HEK293 (cell line): ENCODE measurements around the gene RASL12.

Source experiments
- CTCF ChIA-PET: fragments of 350-600 bp; formaldehyde crosslinking; extraction: SDS; loops from one replicate; lab custom pipeline; 2021; ENCODE audit warnings: antibody characterized with exemption; lab: Yijun Ruan, JAX
- POLR2A ChIA-PET: fragments of 300-600 bp; formaldehyde crosslinking; extraction: SDS; loops from one replicate; lab custom pipeline; 2020; ENCODE audit warnings: antibody characterized with exemption, inconsistent platforms; lab: Yijun Ruan, JAX
- H3K27ac ChIP-seq: fragments of 200-500 bp; sonication (Bioruptor generic); 2 replicates; pipeline ENCODE4 v1.5.1; 2014; ENCODE audit warnings: low read depth, low read length, control low read depth, inconsistent platforms; ENCODE audit errors: extremely low read depth
- H3K36me3 ChIP-seq, 2 experiments: fragments of 200-500 bp in 1 of 2; sonication (Bioruptor generic) in 1 of 2; 1 replicate in 1 of 2; 2 replicates in 1 of 2; pipeline ENCODE4 v1.5.1; 2014 to 2017; ENCODE audit warnings: inconsistent platforms in 2 of 2, low read length in 2 of 2; ENCODE audit not compliant: control insufficient read depth in 2 of 2, insufficient read depth in 1 of 2
- H3K4me1 ChIP-seq: fragments of 200-500 bp; sonication (Bioruptor generic); 2 replicates; pipeline ENCODE4 v1.5.1; 2014; ENCODE audit warnings: mild to moderate bottlenecking, low read length, inconsistent platforms; ENCODE audit not compliant: control insufficient read depth, insufficient read depth
- H3K4me3 ChIP-seq: 2 replicates; pipeline ENCODE4 v1.5.1; 2011; ENCODE audit warnings: low read depth, mild to moderate bottlenecking, control low read depth, low read length, moderate library complexity
- H3K9me3 ChIP-seq: fragments of 200-500 bp; sonication (Bioruptor generic); 2 replicates; pipeline ENCODE4 v1.5.1; 2014; ENCODE audit warnings: low read depth, low read length, inconsistent platforms; ENCODE audit not compliant: control insufficient read depth, insufficient read depth
- AEBP2 ChIP-seq: fragments of 450-650 bp; formaldehyde crosslinking; IDR thresholded peaks from 2 replicates; pipeline ENCODE4 v1.5.1; 2016; ENCODE audit warnings: missing biosample characterization, missing genetic modification characterization, borderline replicate concordance
- KLF1 ChIP-seq: fragments of 450-650 bp; formaldehyde crosslinking; IDR thresholded peaks from 2 replicates; pipeline ENCODE4 v1.5.1; 2016; ENCODE audit warnings: missing biosample characterization, missing genetic modification characterization
- KLF16 ChIP-seq: fragments of 450-650 bp; formaldehyde crosslinking; IDR thresholded peaks from 2 replicates; pipeline ENCODE4 v1.5.1; 2017; ENCODE audit warnings: missing biosample characterization, missing genetic modification characterization
- KLF7 ChIP-seq: fragments of 450-650 bp; formaldehyde crosslinking; IDR thresholded peaks from 2 replicates; pipeline ENCODE4 v1.5.1; 2016; ENCODE audit warnings: missing biosample characterization, missing genetic modification characterization, borderline replicate concordance
- KLF8 ChIP-seq: fragments of 450-650 bp; formaldehyde crosslinking; IDR thresholded peaks from 2 replicates; pipeline ENCODE4 v1.5.1; 2016; ENCODE audit warnings: missing biosample characterization, missing genetic modification characterization
- OVOL3 ChIP-seq: fragments of 450-650 bp; formaldehyde crosslinking; IDR thresholded peaks from 2 replicates; pipeline ENCODE4 v1.5.1; 2016; ENCODE audit warnings: missing biosample characterization, missing genetic modification characterization
- SETDB1 ChIP-seq: IDR thresholded peaks from one replicate; pipeline ENCODE4 v1.6.1; 2017; ENCODE audit warnings: mild to moderate bottlenecking, low read length, moderate library complexity, mixed read lengths; ENCODE audit not compliant: insufficient read length
- ZIC2 ChIP-seq: fragments of 450-650 bp; formaldehyde crosslinking; IDR thresholded peaks from 2 replicates; pipeline ENCODE4 v1.5.1; 2016; ENCODE audit warnings: missing biosample characterization, missing genetic modification characterization
- ZNF112 ChIP-seq: fragments of 450-650 bp; formaldehyde crosslinking; IDR thresholded peaks from 2 replicates; pipeline ENCODE4 v1.5.0; 2017; ENCODE audit warnings: missing biosample characterization, missing genetic modification characterization
- ZNF121 ChIP-seq: fragments of 450-650 bp; formaldehyde crosslinking; IDR thresholded peaks from 2 replicates; pipeline ENCODE4 v1.5.1; 2016; ENCODE audit warnings: missing biosample characterization, missing genetic modification characterization
- ZNF138 ChIP-seq: fragments of 450-650 bp; formaldehyde crosslinking; IDR thresholded peaks from 2 replicates; pipeline ENCODE4 v1.5.1; 2016; ENCODE audit warnings: missing biosample characterization, missing genetic modification characterization, borderline replicate concordance
- ZNF140 ChIP-seq: fragments of 450-650 bp; formaldehyde crosslinking; IDR thresholded peaks from 2 replicates; pipeline ENCODE4 v1.5.1; 2016; ENCODE audit warnings: missing biosample characterization, missing genetic modification characterization
- ZNF157 ChIP-seq: fragments of 450-650 bp; formaldehyde crosslinking; IDR thresholded peaks from 2 replicates; pipeline ENCODE4 v1.5.1; 2016; ENCODE audit warnings: missing biosample characterization, missing genetic modification characterization
- ZNF16 ChIP-seq: fragments of 450-650 bp; formaldehyde crosslinking; IDR thresholded peaks from 2 replicates; pipeline ENCODE4 v1.5.1; 2016; ENCODE audit warnings: low read depth, missing biosample characterization, missing genetic modification characterization
- ZNF2 ChIP-seq: fragments of 450-650 bp; formaldehyde crosslinking; IDR thresholded peaks from 2 replicates; pipeline ENCODE4 v1.5.1; 2016; ENCODE audit warnings: missing biosample characterization, missing genetic modification characterization
- ZNF214 ChIP-seq: fragments of 450-650 bp; formaldehyde crosslinking; IDR thresholded peaks from 2 replicates; pipeline ENCODE4 v1.5.1; 2017; ENCODE audit warnings: missing biosample characterization, mild to moderate bottlenecking, missing genetic modification characterization, borderline replicate concordance
- ZNF404 ChIP-seq: fragments of 450-650 bp; formaldehyde crosslinking; IDR thresholded peaks from 2 replicates; pipeline ENCODE4 v1.5.1; 2017; ENCODE audit warnings: missing biosample characterization, missing genetic modification characterization
- ZNF501 ChIP-seq: fragments of 450-650 bp; formaldehyde crosslinking; IDR thresholded peaks from 2 replicates; pipeline ENCODE4 v1.5.1; 2016; ENCODE audit warnings: missing biosample characterization, missing genetic modification characterization
- ZNF513 ChIP-seq: fragments of 450-650 bp; IDR thresholded peaks from 2 replicates; pipeline ENCODE4 v1.5.1; 2018; ENCODE audit warnings: missing biosample characterization, missing genetic modification characterization
- ZNF514 ChIP-seq: fragments of 450-650 bp; formaldehyde crosslinking; IDR thresholded peaks from 2 replicates; pipeline ENCODE4 v1.5.1; 2016; ENCODE audit warnings: missing biosample characterization, missing genetic modification characterization
- ZNF518A ChIP-seq: fragments of 450-650 bp; formaldehyde crosslinking; conservative IDR thresholded peaks from 2 replicates; pipeline ENCODE4 v1.5.1; 2016; ENCODE audit warnings: low read depth, missing biosample characterization, missing genetic modification characterization
- ZNF548 ChIP-seq: fragments of 450-650 bp; formaldehyde crosslinking; IDR thresholded peaks from 2 replicates; pipeline ENCODE4 v1.5.1; 2016; ENCODE audit warnings: missing biosample characterization, missing genetic modification characterization
- ZNF580 ChIP-seq: fragments of 450-650 bp; formaldehyde crosslinking; IDR thresholded peaks from 2 replicates; pipeline ENCODE4 v1.5.1; 2016; ENCODE audit warnings: missing biosample characterization, missing genetic modification characterization
- ZNF623 ChIP-seq: fragments of 450-650 bp; formaldehyde crosslinking; IDR thresholded peaks from 2 replicates; pipeline ENCODE4 v1.5.1; 2016; ENCODE audit warnings: missing biosample characterization, missing genetic modification characterization
- ZNF660 ChIP-seq: fragments of 450-650 bp; IDR thresholded peaks from 2 replicates; pipeline ENCODE4 v1.5.1; 2018; ENCODE audit warnings: missing biosample characterization, mild to moderate bottlenecking, missing genetic modification characterization
- ZNF701 ChIP-seq: fragments of 450-650 bp; formaldehyde crosslinking; IDR thresholded peaks from 2 replicates; pipeline ENCODE4 v1.5.1; 2016; ENCODE audit warnings: missing biosample characterization, missing genetic modification characterization
- ZNF707 ChIP-seq: fragments of 450-650 bp; formaldehyde crosslinking; IDR thresholded peaks from 2 replicates; pipeline ENCODE4 v1.5.1; 2016; ENCODE audit warnings: missing biosample characterization, missing genetic modification characterization
- ZSCAN16 ChIP-seq: fragments of 450-650 bp; formaldehyde crosslinking; IDR thresholded peaks from 2 replicates; pipeline ENCODE4 v1.5.1; 2016; ENCODE audit warnings: missing biosample characterization, missing genetic modification characterization

The RASL12 gene

GRCh38 chr15:65027593-65027992 is 40.2 kb downstream of the RASL12 start:
- no peak overlapping the region for H3K4me3 ChIP-seq
- H3K36me3 ChIP-seq: peaks cover 14 to 27% of the 10 kb centered on the region in 2 experiments; a peak in 2 of 3 replicates
- no peak overlapping the region for H3K27ac ChIP-seq
- POLR2A ChIA-PET: interaction anchor here (0.7 kb wide), 1 partner anchor 303 kb away, joined by 3 read pairs; no protein-coding TSS in a partner anchor
- CTCF ChIA-PET: no interaction called here
- TF ChIP-seq ZNF2: no peak
- no peak for TF ChIP-seq KLF8 (tag by site-specific recombination)
- no peak for TF ChIP-seq ZNF121 (tag by site-specific recombination)
- no peak for TF ChIP-seq ZNF112 (tag by site-specific recombination)
- no peak for TF ChIP-seq ZNF157 (tag by site-specific recombination)
- TF ChIP-seq ZNF138 (tag by site-specific recombination): no peak
- TF ChIP-seq ZNF623: no peak
- no peak for TF ChIP-seq ZNF501 (tag by site-specific recombination)
- TF ChIP-seq ZNF660 (tag by site-specific recombination): no peak
- no peak for TF ChIP-seq ZNF16 (tag by site-specific recombination)
- no peak for TF ChIP-seq OVOL3
- no peak for TF ChIP-seq ZNF513 (tag by site-specific recombination)
- no peak for TF ChIP-seq ZNF140
- no peak for TF ChIP-seq KLF1 (tag by site-specific recombination)
- no peaks in the 10 kb centered on the region for H3K4me1 ChIP-seq
- no peaks in the 10 kb centered on the region for H3K9me3 ChIP-seq

- no peak for TF ChIP-seq AEBP2 (tag by site-specific recombination)
- no peak for TF ChIP-seq ZNF514 (tag by site-specific recombination)
- no peak for TF ChIP-seq KLF7 (tag by site-specific recombination)
- no peak for TF ChIP-seq ZNF518A (tag by site-specific recombination)
- TF ChIP-seq KLF8 (tag by site-specific recombination): no peak
- TF ChIP-seq ZIC2: no peak
- TF ChIP-seq ZNF214 (tag by site-specific recombination): no peak
- TF ChIP-seq ZNF580: no peak
- TF ChIP-seq ZNF548: no peak
- TF ChIP-seq ZNF404 (tag by site-specific recombination): no peak
- TF ChIP-seq ZNF707 (tag by site-specific recombination): no peak
- TF ChIP-seq KLF16 (tag by site-specific recombination): no peak
- TF ChIP-seq ZNF701: no peak
- no peak for TF ChIP-seq SETDB1
- TF ChIP-seq ZSCAN16: no peak
- no peak for TF ChIP-seq ZNF112 (tag by site-specific recombination)
- TF ChIP-seq, all 188 proteins: peak for 0
- ChIA-PET CTCF (interaction anchor here (0.7 kb wide), 1 partner anchor 28 kb away, joined by 3 read pairs; no protein-coding TSS in a partner anchor), POLR2A (no interaction called here)
- no peak overlapping the region for H3K27ac ChIP-seq
- no peaks in the 10 kb centered on the region for H3K9me3 ChIP-seq
- peaks cover 17 to 27% of the 10 kb centered on the region in 2 experiments; a peak in 2 of 3 replicates for H3K36me3 ChIP-seq
- H3K4me3 ChIP-seq: no peak overlapping the region
- H3K4me1 ChIP-seq: no peaks in the 10 kb centered on the region
These were observed 41.0 kb downstream of the RASL12 start for GRCh38 chr15:65026756-65027155.
